AG04449 (cell line): ENCODE results near the gene MACROH2A1.

Experiments
- CTCF ChIA-PET: fragments of 350-600 bp; formaldehyde crosslinking; extraction: SDS; loops from one replicate; lab custom pipeline; 2021; ENCODE audit warnings: antibody characterized with exemption; lab: Yijun Ruan, JAX
- POLR2A ChIA-PET: fragments of 400-600, 350-600 bp; formaldehyde crosslinking; extraction: SDS; loops from one replicate; lab custom pipeline; 2020; ENCODE audit warnings: antibody characterized with exemption, inconsistent platforms; lab: Yijun Ruan, JAX
- DNase-seq: peaks from one replicate; pipeline ENCODE4 v3.0.0-alpha.2; 2010; ENCODE audit warnings: low read depth, low spot score
- H3K4me3 ChIP-seq: 2 replicates; pipeline ENCODE4 v1.5.1; 2011; ENCODE audit warnings: low read depth, mild to moderate bottlenecking, control low read depth, low read length
- TF ChIP-seq, protein P1 (sequence below): IDR thresholded peaks from one replicate; pipeline ENCODE4 v1.5.1; 2011; ENCODE audit warnings: mild to moderate bottlenecking, moderate library complexity, low read length, control low read depth, inconsistent platforms; ENCODE audit not compliant: insufficient read depth; ENCODE audit errors: missing control alignments

Gene MACROH2A1

DNA sequence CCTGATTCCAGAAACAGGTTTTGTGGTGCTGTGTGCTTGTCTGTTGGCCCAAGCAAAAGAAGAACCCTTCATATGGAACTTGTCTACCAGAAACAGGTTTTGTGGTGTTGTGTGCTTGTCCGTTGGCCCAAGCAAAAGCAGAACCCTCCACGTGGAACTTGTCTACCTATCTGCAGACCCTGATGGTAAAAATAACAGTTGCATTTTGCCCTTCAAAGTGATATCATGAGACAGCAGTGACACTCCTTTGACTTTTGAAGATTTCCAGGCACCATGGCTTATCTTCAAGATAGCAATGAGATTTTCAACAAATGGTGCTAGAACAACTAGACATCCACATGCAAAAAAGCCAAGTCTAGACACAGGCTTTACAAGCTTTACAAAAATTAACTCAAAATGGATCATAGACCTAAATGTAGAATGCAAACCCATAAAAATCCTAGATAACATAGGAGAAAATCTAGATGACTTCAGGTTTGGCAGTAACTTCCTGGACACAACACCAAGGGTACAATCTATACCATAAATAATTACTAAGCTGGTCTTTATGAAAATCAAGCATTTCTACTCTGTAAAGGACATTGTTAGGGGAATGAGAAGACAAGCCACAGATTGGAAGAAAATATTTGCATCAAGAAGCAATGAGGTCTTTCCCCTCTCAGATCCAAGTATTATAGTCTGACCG, 16.8 kb downstream of the MACROH2A1 start:
- POLR2A ChIA-PET: no interaction called here
- CTCF ChIA-PET: interaction anchor here (1.1 to 2.0 kb wide), 3 partner anchors 9 to 13 kb away, joined by 3 to 6 read pairs (median 4); no protein-coding TSS in a partner anchor
- TF ChIP-seq, protein P1, sequence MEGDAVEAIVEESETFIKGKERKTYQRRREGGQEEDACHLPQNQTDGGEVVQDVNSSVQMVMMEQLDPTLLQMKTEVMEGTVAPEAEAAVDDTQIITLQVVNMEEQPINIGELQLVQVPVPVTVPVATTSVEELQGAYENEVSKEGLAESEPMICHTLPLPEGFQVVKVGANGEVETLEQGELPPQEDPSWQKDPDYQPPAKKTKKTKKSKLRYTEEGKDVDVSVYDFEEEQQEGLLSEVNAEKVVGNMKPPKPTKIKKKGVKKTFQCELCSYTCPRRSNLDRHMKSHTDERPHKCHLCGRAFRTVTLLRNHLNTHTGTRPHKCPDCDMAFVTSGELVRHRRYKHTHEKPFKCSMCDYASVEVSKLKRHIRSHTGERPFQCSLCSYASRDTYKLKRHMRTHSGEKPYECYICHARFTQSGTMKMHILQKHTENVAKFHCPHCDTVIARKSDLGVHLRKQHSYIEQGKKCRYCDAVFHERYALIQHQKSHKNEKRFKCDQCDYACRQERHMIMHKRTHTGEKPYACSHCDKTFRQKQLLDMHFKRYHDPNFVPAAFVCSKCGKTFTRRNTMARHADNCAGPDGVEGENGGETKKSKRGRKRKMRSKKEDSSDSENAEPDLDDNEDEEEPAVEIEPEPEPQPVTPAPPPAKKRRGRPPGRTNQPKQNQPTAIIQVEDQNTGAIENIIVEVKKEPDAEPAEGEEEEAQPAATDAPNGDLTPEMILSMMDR: no peak
- no peak for DNase-seq
- no peak overlapping the region for H3K4me3 ChIP-seq

DNA sequence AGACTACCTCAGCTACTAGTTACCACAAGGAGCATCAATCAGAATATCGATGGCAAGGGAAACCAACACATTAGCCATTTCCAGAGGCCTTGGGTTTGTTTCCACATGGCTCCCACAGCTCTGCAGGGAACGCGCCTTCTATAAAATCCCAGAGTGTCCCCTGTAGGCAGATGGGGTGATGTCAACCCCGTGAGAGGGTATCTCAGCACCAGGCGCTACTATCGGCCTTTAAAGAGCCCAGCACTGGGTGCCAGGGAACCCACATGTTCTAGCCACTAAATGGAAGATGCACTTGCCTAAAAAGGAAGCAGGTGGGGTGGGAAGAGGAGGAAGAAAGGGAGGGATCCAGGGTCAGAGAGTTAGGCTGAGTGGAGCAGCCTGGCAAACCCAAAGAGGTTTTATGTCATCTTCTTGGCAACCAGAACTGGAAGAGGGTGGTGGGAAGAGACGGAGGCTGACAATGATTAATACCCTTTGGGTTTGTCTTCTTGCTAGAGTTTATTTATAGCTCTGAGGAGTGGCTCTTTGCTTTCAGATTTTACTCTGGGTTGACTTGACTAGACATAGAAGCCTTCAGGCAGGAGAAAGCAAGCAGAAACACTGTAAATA, 19.9 kb downstream of the MACROH2A1 start:
- DNase-seq: no peak
- TF ChIP-seq, protein P1: no peak
- no peak overlapping the region for H3K4me3 ChIP-seq
- ChIA-PET POLR2A (interaction anchor here (2.0 kb wide), 1 partner anchor 12 kb away, joined by 5 read pairs; no protein-coding TSS in a partner anchor), CTCF (interaction anchor here (0.8 to 1.1 kb wide), 2 partner anchors 9 to 12 kb away, joined by 3 read pairs; no protein-coding TSS in a partner anchor)

DNA sequence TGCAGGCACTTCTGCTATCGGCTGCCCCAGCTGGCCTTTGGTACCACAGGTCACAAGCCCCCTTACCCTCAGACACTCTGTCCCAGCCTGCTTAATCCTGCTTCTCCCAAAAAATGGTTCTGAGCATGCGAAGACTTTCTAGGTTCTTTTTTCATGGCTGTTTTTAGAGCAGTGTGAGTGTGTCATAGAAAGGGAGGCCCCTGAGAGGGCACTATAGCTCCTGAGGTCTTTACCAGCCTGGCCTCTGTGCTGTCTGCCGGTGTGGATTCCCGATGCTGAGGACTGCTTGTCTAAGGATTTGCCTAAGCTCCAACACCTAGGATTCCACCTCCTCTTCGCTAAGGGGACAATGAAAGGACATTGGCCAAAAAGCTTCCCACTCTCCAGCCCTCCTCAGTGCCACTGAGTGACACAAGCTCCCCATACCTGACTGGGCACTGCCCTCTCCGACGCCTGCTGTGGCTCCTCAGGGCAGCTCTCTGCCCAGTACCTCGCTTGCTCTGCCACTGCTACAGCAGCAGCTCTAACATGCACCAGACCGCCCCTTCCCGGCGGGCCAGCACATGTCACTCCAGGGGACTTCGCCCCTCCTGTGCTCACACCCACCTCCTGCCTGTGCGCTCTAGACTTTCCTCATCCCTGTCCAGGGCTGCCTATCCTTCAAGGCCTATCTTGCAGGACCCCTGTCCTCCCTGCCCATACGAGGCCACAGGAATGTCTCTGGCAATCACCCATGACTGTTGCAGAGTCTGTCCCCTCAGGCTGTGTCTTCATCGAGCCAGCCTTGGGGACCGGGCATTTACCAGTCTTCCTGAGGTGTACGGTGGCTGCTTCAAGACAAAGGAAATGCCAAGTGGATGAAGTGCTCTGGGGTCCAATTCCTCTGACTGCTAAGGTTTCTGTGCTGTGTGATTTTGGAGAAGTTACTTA, 21.0 kb downstream of the MACROH2A1 start:
- DNase-seq: no peak
- CTCF ChIA-PET: interaction anchor here (1.1 to 1.4 kb wide), 2 partner anchors 7 to 13 kb away, joined by 3 to 4 read pairs; no protein-coding TSS in a partner anchor
- TF ChIP-seq, protein P1: no peak
- H3K4me3 ChIP-seq: no peak overlapping the region
- POLR2A ChIA-PET: interaction anchor here (2.0 kb wide), 1 partner anchor 13 kb away, joined by 5 read pairs; no protein-coding TSS in a partner anchor

DNA sequence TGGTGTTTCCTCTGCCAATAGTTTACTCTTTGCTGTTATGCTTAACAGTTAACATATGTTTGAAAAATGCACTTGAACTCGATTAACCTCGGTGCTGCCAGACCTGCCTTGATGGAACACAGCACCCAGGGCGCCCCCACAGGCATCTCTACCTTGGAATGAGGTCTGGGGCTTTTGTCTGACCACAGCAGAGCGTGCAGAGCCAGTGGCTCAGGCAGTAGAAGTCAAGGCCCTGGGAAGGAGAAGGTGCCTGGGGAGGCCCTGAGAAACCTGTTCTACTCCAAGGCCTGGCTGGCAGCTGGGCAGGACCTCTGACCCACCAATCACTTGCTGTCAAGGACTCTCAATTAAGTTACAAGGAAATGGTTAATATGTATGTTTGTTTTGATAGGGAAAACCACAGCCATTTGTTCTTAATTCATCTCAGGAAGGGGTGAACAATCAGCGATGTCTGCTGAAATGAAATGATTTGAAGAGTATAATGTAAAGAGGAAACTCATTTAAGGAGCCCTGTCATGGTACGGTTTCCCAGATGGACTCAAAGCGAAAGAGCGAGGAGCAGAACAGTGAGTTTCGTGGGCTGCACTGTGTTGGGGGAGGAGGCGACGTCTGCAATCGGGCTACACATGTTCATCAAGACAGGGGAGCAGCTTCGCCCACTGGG, 21.9 kb downstream of the MACROH2A1 start:
- TF ChIP-seq, protein P1: no peak
- ChIA-PET CTCF (interaction anchor here (1.1 to 1.4 kb wide), 2 partner anchors 8 to 14 kb away, joined by 3 to 4 read pairs; no protein-coding TSS in a partner anchor), POLR2A (no interaction called here)
- no peak for DNase-seq
- no peak overlapping the region for H3K4me3 ChIP-seq

DNA sequence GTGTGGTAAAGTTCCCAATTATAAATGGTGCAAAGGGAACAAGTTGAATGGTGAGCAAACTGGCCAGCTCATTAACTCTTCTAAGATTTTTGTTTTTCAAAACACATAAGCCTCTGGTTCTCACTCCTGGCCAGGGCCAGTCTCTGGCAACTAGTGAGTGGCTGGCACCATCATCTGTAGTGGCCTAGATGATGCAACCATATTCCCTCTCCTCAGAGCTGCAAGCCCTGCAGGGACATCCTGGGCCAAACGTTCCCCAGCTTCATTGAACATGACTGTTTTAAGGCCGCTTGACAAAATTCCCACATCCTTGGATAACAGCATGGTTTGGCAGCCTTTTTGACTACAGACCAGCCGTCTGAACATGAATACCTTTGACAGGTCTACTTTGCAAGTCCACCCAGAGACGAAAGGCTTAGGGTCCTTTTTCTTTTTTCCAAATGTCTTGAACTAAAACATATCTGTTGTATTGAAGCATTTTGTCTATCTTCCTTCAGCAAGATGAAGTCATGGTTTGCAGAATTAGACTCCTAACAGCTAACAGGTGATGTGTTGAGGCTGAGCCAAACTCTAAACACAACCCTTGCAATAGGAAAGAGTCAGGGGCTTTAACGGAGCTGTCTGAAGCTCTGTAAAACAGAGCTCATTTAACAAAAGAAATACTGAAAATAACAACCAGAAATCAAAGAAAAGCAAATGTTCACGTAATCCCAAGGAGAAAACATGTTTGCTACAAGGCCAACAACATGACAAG, 23.8 kb downstream of the MACROH2A1 start:
- POLR2A ChIA-PET: no interaction called here

More for the DNA sequence above, 23.8 kb downstream of the MACROH2A1 start:
- CTCF ChIA-PET: interaction anchor here (1.7 to 2.2 kb wide), 3 partner anchors 9 to 82 kb away, joined by 3 to 7 read pairs (median 5); no protein-coding TSS in a partner anchor
- H3K4me3 ChIP-seq: no peak overlapping the region
- no peak for DNase-seq
- TF ChIP-seq, protein P1: no peak
